Measurements from ENCODE around the gene IRF5.

The IRF5 gene

GRCh38 chr7:128919241-128919640 is 18.5 kb upstream of the IRF5 start:
- Histone ChIP-seq H3K27ac (ENCODE audit: extremely low read depth, low read depth, low read length) (no peak overlapping the region), H3K36me3 (ENCODE audit: control insufficient read depth in 2 of 2, insufficient read depth in 1 of 2, low read length in 2 of 2) (no peaks in the 10 kb centered on the region), H3K4me3 (ENCODE audit: low read depth, low read length) (no peak overlapping the region), H3K4me1 (ENCODE audit: control insufficient read depth, insufficient read depth, low read length) (no peaks in the 10 kb centered on the region), H3K9me3 (ENCODE audit: control insufficient read depth, insufficient read depth, low read depth, low read length) (no peaks in the 10 kb centered on the region)
- POLR2A ChIA-PET = no interaction called here
- CTCF ChIA-PET = no interaction called here
- TF ChIP-seq ZNF843 (tag by site-specific recombination; IDR thresholded peaks at IDR 0.05) (no peak), ZNF670 (tag by site-specific recombination; IDR thresholded peaks at IDR 0.05; ENCODE audit: low read depth) (no peak), ZNF624 (tag by site-specific recombination; IDR thresholded peaks at IDR 0.05) (no peak), PATZ1 (tag by site-specific recombination; IDR thresholded peaks at IDR 0.05) (no peak), ZNF426 (tag by site-specific recombination; IDR thresholded peaks at IDR 0.05) (no peak), ZNF473 (tag by site-specific recombination; IDR thresholded peaks at IDR 0.05) (no peak)
- TF ChIP-seq, protein P1, sequence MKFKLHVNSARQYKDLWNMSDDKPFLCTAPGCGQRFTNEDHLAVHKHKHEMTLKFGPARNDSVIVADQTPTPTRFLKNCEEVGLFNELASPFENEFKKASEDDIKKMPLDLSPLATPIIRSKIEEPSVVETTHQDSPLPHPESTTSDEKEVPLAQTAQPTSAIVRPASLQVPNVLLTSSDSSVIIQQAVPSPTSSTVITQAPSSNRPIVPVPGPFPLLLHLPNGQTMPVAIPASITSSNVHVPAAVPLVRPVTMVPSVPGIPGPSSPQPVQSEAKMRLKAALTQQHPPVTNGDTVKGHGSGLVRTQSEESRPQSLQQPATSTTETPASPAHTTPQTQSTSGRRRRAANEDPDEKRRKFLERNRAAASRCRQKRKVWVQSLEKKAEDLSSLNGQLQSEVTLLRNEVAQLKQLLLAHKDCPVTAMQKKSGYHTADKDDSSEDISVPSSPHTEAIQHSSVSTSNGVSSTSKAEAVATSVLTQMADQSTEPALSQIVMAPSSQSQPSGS (tag by site-specific recombination; IDR thresholded peaks at IDR 0.05; ENCODE audit: low read depth) = no peak
- TF ChIP-seq, protein P2, sequence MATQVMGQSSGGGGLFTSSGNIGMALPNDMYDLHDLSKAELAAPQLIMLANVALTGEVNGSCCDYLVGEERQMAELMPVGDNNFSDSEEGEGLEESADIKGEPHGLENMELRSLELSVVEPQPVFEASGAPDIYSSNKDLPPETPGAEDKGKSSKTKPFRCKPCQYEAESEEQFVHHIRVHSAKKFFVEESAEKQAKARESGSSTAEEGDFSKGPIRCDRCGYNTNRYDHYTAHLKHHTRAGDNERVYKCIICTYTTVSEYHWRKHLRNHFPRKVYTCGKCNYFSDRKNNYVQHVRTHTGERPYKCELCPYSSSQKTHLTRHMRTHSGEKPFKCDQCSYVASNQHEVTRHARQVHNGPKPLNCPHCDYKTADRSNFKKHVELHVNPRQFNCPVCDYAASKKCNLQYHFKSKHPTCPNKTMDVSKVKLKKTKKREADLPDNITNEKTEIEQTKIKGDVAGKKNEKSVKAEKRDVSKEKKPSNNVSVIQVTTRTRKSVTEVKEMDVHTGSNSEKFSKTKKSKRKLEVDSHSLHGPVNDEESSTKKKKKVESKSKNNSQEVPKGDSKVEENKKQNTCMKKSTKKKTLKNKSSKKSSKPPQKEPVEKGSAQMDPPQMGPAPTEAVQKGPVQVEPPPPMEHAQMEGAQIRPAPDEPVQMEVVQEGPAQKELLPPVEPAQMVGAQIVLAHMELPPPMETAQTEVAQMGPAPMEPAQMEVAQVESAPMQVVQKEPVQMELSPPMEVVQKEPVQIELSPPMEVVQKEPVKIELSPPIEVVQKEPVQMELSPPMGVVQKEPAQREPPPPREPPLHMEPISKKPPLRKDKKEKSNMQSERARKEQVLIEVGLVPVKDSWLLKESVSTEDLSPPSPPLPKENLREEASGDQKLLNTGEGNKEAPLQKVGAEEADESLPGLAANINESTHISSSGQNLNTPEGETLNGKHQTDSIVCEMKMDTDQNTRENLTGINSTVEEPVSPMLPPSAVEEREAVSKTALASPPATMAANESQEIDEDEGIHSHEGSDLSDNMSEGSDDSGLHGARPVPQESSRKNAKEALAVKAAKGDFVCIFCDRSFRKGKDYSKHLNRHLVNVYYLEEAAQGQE (tag by site-specific recombination; IDR thresholded peaks at IDR 0.05) = no peak

DNA sequence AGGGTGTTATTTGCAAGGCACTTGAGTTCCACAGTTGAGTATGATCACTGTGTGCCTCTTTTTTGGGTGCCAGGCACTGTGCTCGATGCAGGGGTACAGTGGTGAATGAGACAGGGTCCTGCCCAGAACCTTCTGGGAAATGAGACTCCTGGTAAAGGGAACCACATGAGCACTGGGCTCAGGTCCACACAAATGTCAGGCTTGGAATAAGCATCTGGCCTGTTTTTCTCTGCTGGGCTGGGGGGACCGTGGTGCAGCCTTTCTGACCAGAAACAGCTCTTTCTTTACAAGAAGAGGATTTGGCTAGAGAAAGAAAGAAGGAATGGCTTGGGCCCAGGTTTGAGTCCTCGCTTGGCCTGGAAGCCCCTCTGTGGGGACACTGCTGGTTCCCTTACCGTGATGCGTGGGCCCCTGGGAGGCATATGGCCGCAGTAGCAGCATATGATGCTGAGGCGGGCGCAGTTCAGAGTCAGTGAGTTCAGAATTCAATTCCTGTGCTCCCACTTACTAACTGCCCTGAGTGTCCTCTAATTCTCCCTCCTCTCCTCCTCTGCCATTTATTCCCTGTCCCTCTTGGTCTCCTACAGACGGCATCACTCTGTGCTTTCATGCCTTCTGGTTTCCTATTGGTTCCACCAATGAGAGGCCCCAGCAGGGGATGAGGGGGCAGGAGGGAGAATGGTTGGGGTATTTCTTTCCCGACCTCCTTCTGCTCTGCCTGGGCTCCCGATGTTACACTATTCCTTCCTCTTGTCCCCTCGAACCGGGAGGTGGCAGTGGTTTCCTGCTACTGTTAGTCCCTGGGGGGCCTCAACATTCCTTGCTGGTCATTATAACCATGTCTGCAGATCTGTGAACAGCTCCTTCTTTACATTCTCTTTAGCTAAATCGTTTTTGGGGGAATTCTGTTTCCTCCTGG is 17.6 kb upstream of the IRF5 start:
- no peaks in the 10 kb centered on the region for H3K4me1 ChIP-seq (ENCODE audit: control insufficient read depth, insufficient read depth, low read length)
- ChIA-PET POLR2A (no interaction called here), CTCF (interaction anchor here (0.6 to 1.3 kb wide), 2 partner anchors 172 to 291 kb away, joined by 3 to 5 read pairs; no protein-coding TSS in a partner anchor)
- no peaks in the 10 kb centered on the region for H3K9me3 ChIP-seq (ENCODE audit: control insufficient read depth, insufficient read depth, low read depth, low read length)
- H3K27ac ChIP-seq (ENCODE audit: extremely low read depth, low read depth, low read length) = no peak overlapping the region
- H3K4me3 ChIP-seq (ENCODE audit: low read depth, low read length) = no peak overlapping the region
- H3K36me3 ChIP-seq (ENCODE audit: control insufficient read depth in 2 of 2, insufficient read depth in 1 of 2, low read length in 2 of 2) = no peaks in the 10 kb centered on the region
- TF ChIP-seq ZNF623 (tag by site-specific recombination; IDR thresholded peaks at IDR 0.05) (no peak), ZNF423 (tag by site-specific recombination; IDR thresholded peaks at IDR 0.05) (no peak), SALL2 (tag by site-specific recombination; IDR thresholded peaks at IDR 0.05; ENCODE audit: borderline replicate concordance) (no peak), TCF7L2 (IDR thresholded peaks at IDR 0.05; ENCODE audit: borderline replicate concordance, low read depth, low read length) (no peak), ZXDB (tag by site-specific recombination; IDR thresholded peaks at IDR 0.05) (no peak), ZIC2 (tag by site-specific recombination; IDR thresholded peaks at IDR 0.05) (peak; percentile 73), ZNF302 (tag by site-specific recombination; IDR thresholded peaks at IDR 0.05; ENCODE audit: low read depth) (no peak), GLIS1 (tag by site-specific recombination; IDR thresholded peaks at IDR 0.05) (peak; percentile 95), PRDM2 (tag by site-specific recombination; IDR thresholded peaks at IDR 0.05; ENCODE audit: borderline replicate concordance) (no peak)
- TF ChIP-seq, protein P3, sequence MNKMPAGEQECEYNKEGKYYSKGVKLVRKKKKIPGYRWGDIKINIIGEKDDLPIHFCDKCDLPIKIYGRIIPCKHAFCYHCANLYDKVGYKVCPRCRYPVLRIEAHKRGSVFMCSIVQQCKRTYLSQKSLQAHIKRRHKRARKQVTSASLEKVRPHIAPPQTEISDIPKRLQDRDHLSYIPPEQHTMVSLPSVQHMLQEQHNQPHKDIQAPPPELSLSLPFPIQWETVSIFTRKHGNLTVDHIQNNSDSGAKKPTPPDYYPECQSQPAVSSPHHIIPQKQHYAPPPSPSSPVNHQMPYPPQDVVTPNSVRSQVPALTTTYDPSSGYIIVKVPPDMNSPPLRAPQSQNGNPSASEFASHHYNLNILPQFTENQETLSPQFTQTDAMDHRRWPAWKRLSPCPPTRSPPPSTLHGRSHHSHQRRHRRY (tag by site-specific recombination; IDR thresholded peaks at IDR 0.05) = no peak

Data from HEK293 (cell line).